ENCODE measurements around the gene S100A5.

S100A5 gene

DNA sequence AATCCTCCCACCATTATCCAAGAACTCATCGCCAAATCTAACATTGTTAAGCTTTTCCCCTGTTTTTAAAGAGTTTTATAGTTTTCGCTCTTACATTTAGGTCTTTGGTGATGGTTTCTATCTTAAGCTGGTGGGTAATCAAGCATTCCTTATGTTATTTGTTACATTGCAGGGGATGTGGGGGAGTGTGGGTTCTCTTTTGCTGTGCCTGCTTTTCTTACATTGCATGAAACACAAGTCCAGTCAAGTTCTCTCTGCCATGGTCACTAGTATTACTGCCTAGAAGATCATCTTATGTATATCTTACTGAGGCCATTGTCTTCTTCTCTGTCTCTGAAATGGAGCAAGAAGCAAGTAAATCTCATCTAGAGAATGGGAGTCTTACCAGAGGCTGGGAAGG is 53.0 kb downstream of the S100A5 start:
- POLR2A ChIA-PET = no interaction called here
- CTCF ChIA-PET = interaction anchor here (0.6 to 3.7 kb wide), 6 partner anchors 21 to 136 kb away, joined by 3 to 16 read pairs (median 4); no protein-coding TSS in a partner anchor
- H3K4me3 ChIP-seq (ENCODE audit: low read depth, low read length) = no peak overlapping the region
- no peaks in the 10 kb centered on the region; the same call in 1 of the 2 replicates for H3K4me1 ChIP-seq (ENCODE audit: control insufficient read depth, insufficient read depth, low read length)
- H3K27ac ChIP-seq (ENCODE audit: extremely low read depth, low read depth, low read length) = no peak overlapping the region
- H3K9me3 ChIP-seq (ENCODE audit: control insufficient read depth, insufficient read depth, low read depth, low read length) = no peaks in the 10 kb centered on the region
- TF ChIP-seq, protein P1, sequence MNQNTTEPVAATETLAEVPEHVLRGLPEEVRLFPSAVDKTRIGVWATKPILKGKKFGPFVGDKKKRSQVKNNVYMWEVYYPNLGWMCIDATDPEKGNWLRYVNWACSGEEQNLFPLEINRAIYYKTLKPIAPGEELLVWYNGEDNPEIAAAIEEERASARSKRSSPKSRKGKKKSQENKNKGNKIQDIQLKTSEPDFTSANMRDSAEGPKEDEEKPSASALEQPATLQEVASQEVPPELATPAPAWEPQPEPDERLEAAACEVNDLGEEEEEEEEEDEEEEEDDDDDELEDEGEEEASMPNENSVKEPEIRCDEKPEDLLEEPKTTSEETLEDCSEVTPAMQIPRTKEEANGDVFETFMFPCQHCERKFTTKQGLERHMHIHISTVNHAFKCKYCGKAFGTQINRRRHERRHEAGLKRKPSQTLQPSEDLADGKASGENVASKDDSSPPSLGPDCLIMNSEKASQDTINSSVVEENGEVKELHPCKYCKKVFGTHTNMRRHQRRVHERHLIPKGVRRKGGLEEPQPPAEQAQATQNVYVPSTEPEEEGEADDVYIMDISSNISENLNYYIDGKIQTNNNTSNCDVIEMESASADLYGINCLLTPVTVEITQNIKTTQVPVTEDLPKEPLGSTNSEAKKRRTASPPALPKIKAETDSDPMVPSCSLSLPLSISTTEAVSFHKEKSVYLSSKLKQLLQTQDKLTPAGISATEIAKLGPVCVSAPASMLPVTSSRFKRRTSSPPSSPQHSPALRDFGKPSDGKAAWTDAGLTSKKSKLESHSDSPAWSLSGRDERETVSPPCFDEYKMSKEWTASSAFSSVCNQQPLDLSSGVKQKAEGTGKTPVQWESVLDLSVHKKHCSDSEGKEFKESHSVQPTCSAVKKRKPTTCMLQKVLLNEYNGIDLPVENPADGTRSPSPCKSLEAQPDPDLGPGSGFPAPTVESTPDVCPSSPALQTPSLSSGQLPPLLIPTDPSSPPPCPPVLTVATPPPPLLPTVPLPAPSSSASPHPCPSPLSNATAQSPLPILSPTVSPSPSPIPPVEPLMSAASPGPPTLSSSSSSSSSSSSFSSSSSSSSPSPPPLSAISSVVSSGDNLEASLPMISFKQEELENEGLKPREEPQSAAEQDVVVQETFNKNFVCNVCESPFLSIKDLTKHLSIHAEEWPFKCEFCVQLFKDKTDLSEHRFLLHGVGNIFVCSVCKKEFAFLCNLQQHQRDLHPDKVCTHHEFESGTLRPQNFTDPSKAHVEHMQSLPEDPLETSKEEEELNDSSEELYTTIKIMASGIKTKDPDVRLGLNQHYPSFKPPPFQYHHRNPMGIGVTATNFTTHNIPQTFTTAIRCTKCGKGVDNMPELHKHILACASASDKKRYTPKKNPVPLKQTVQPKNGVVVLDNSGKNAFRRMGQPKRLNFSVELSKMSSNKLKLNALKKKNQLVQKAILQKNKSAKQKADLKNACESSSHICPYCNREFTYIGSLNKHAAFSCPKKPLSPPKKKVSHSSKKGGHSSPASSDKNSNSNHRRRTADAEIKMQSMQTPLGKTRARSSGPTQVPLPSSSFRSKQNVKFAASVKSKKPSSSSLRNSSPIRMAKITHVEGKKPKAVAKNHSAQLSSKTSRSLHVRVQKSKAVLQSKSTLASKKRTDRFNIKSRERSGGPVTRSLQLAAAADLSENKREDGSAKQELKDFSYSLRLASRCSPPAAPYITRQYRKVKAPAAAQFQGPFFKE (tag by site-specific recombination; IDR thresholded peaks at IDR 0.05; ENCODE audit: borderline replicate concordance) = no peak
- TF ChIP-seq ZNF138 (tag by site-specific recombination; IDR thresholded peaks at IDR 0.05; ENCODE audit: borderline replicate concordance) = no peak
- TF ChIP-seq ZNF629 (tag by site-specific recombination; IDR thresholded peaks at IDR 0.05) = no peak
- TF ChIP-seq SP2 (tag by site-specific recombination; IDR thresholded peaks at IDR 0.05) = no peak
- no peak for TF ChIP-seq ZNF658 (tag by site-specific recombination; IDR thresholded peaks at IDR 0.05)
- no peak for TF ChIP-seq GFI1B (tag by site-specific recombination; IDR thresholded peaks at IDR 0.05)
- TF ChIP-seq ZNF677 (tag by site-specific recombination; IDR thresholded peaks at IDR 0.05) = no peak
- TF ChIP-seq, protein P2, sequence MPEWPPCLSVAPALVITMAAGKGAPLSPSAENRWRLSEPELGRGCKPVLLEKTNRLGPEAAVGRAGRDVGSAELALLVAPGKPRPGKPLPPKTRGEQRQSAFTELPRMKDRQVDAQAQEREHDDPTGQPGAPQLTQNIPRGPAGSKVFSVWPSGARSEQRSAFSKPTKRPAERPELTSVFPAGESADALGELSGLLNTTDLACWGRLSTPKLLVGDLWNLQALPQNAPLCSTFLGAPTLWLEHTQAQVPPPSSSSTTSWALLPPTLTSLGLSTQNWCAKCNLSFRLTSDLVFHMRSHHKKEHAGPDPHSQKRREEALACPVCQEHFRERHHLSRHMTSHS (tag by site-specific recombination; IDR thresholded peaks at IDR 0.05) = no peak
- TF ChIP-seq, protein P3, sequence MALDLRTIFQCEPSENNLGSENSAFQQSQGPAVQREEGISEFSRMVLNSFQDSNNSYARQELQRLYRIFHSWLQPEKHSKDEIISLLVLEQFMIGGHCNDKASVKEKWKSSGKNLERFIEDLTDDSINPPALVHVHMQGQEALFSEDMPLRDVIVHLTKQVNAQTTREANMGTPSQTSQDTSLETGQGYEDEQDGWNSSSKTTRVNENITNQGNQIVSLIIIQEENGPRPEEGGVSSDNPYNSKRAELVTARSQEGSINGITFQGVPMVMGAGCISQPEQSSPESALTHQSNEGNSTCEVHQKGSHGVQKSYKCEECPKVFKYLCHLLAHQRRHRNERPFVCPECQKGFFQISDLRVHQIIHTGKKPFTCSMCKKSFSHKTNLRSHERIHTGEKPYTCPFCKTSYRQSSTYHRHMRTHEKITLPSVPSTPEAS (tag by site-specific recombination; IDR thresholded peaks at IDR 0.05) = no peak
- no peak for TF ChIP-seq MEIS1 (CRISPR knock-in tag; IDR thresholded peaks at IDR 0.05; ENCODE audit: borderline replicate concordance)
- no peak for TF ChIP-seq ZNF558 (tag by site-specific recombination; IDR thresholded peaks at IDR 0.05)
- no peak for TF ChIP-seq BCL11A (tag by site-specific recombination; IDR thresholded peaks at IDR 0.05; ENCODE audit: low read depth)
- no peak for TF ChIP-seq OVOL3 (tag by site-specific recombination; IDR thresholded peaks at IDR 0.05)
- no peak for TF ChIP-seq ZNF585B (tag by site-specific recombination; IDR thresholded peaks at IDR 0.05)
- no peak for TF ChIP-seq ZNF544 (tag by site-specific recombination; IDR thresholded peaks at IDR 0.05)
- no peak for TF ChIP-seq SETDB1 (IDR thresholded peaks at IDR 0.05; ENCODE audit: insufficient read length, low read length)
- TF ChIP-seq ZNF239 (tag by site-specific recombination; IDR thresholded peaks at IDR 0.05) = no peak
- TF ChIP-seq ZSCAN16 (tag by site-specific recombination; IDR thresholded peaks at IDR 0.05) = no peak
- no peaks in the 10 kb centered on the region for H3K36me3 ChIP-seq (ENCODE audit: control insufficient read depth in 2 of 2, insufficient read depth in 1 of 2, low read length in 2 of 2)
